Neural cell (in vitro differentiated cells): ENCODE results near the gene ZNF577. TPM values are rescaled to one million over a fixed set of nuclear protein-coding genes. Genes with fewer than 3 reads are reported as not detected.

Experiments
- H2AFZ ChIP-seq: fragments of 200-600, 300-800 bp; sonication (generic), shearing (Covaris generic); 2 replicates; pipeline ENCODE4 v1.6.0; 2014; ENCODE audit warnings: low read depth, mild to moderate bottlenecking, antibody characterized with exemption, low read length, moderate library complexity
- H3F3A ChIP-seq: fragments of 200-600 bp; shearing (Covaris generic); 2 replicates; pipeline ENCODE4 v1.6.1; 2016; ENCODE audit warnings: mild to moderate bottlenecking, moderate library complexity, mixed read lengths, antibody characterized with exemption, low read length; ENCODE audit not compliant: insufficient read depth, poor library complexity, severe bottlenecking
- H3K27ac ChIP-seq: fragments of 200-600, 300-800 bp; sonication (generic), shearing (Covaris generic); 2 replicates; pipeline ENCODE4 v1.5.1; 2014; ENCODE audit warnings: mild to moderate bottlenecking, low read length, moderate library complexity
- H3K27me3 ChIP-seq: fragments of 300-800, 200-600 bp; sonication (generic), shearing (Covaris generic); 2 replicates; pipeline ENCODE4 v1.6.0; 2014; ENCODE audit warnings: mild to moderate bottlenecking, low read depth, low read length, moderate library complexity; ENCODE audit not compliant: insufficient read depth
- H3K36me3 ChIP-seq: fragments of 300-800, 200-600 bp; sonication (generic), shearing (Covaris generic); 2 replicates; pipeline ENCODE4 v1.5.1; 2014; ENCODE audit warnings: mild to moderate bottlenecking, antibody characterized with exemption, low read length, moderate library complexity; ENCODE audit not compliant: insufficient read depth
- H3K4me2 ChIP-seq: fragments of 300-800, 200-600 bp; sonication (generic), shearing (Covaris generic); 2 replicates; pipeline ENCODE4 v1.6.0; 2014; ENCODE audit warnings: mild to moderate bottlenecking, low read length
- H3K4me3 ChIP-seq: fragments of 300-800, 200-600 bp; sonication (generic), shearing (Covaris generic); 2 replicates; pipeline ENCODE4 v1.5.1; 2014; ENCODE audit warnings: mild to moderate bottlenecking, low read length, moderate library complexity
- H3K79me2 ChIP-seq: fragments of 200-600 bp; shearing (Covaris generic); replicated peaks from 2 replicates; pipeline ENCODE4 v1.6.0; 2014; ENCODE audit warnings: mild to moderate bottlenecking, low read length, moderate library complexity; ENCODE audit not compliant: insufficient read depth
- H3K9ac ChIP-seq: fragments of 300-800, 200-600 bp; sonication (generic), shearing (Covaris generic); 2 replicates; pipeline ENCODE4 v1.6.1; 2016; ENCODE audit warnings: mild to moderate bottlenecking, low read length, mixed read lengths
- H3K9me2 ChIP-seq: fragments of 200-600 bp; shearing (Covaris generic); 2 replicates; pipeline ENCODE4 v1.6.1; 2016; ENCODE audit warnings: mild to moderate bottlenecking, low read length, mixed read lengths; ENCODE audit not compliant: insufficient read depth
- H3K9me3 ChIP-seq: fragments of 200-600, 300-800 bp; sonication (generic), shearing (Covaris generic); 2 replicates; pipeline ENCODE4 v1.6.1; 2016; ENCODE audit warnings: mild to moderate bottlenecking, mixed run types, low read length, moderate library complexity, mixed read lengths
- H4K20me1 ChIP-seq: fragments of 200-600 bp; shearing (Covaris generic); 2 replicates; pipeline ENCODE4 v1.6.1; 2016; ENCODE audit warnings: mild to moderate bottlenecking, mixed run types; ENCODE audit not compliant: insufficient read depth
- EP300 ChIP-seq: fragments of 450-650 bp; conservative IDR thresholded peaks from 2 replicates; pipeline ENCODE4 v1.6.1; 2014; ENCODE audit warnings: antibody characterized with exemption, mild to moderate bottlenecking, moderate library complexity; ENCODE audit not compliant: poor library complexity, severe bottlenecking
- EZH2 ChIP-seq: fragments of 200-600, 300-800 bp; shearing (Covaris generic), sonication (generic); IDR thresholded peaks from 2 replicates; pipeline ENCODE4 v1.6.1; 2014; ENCODE audit warnings: antibody characterized with exemption, low read length, borderline replicate concordance, mild to moderate bottlenecking; ENCODE audit not compliant: insufficient read depth, poor library complexity, severe bottlenecking
- MXI1 ChIP-seq: fragments of 450-650 bp; conservative IDR thresholded peaks from 2 replicates; pipeline ENCODE4 v1.6.1; 2014; ENCODE audit warnings: antibody characterized with exemption, mild to moderate bottlenecking; ENCODE audit not compliant: poor library complexity, severe bottlenecking
- POLR2AphosphoS5 ChIP-seq: IDR thresholded peaks from 2 replicates; pipeline ENCODE4 v1.6.1; 2012
- RAD21 ChIP-seq: fragments of 450-650 bp; conservative IDR thresholded peaks from 2 replicates; pipeline ENCODE4 v1.6.1; 2014; ENCODE audit warnings: antibody characterized with exemption, mild to moderate bottlenecking, moderate library complexity
- SMC3 ChIP-seq: fragments of 450-650 bp; conservative IDR thresholded peaks from 2 replicates; pipeline ENCODE4 v1.6.1; 2014; ENCODE audit warnings: antibody characterized with exemption, mild to moderate bottlenecking, moderate library complexity; ENCODE audit not compliant: poor library complexity
- TAF1 ChIP-seq: IDR thresholded peaks from 2 replicates; pipeline ENCODE4 v1.6.1; 2012; ENCODE audit warnings: low read depth
- polyA plus RNA-seq: library from polyadenylated mRNA; depleted of rRNA; stranded (reverse); fragments of >200 nt; gene quantifications from 2 replicates; pipeline ENCODE4 v1.2.3, GENCODE V29; 2014
- TF ChIP-seq, protein P1 (sequence below): fragments of 450-650 bp; IDR thresholded peaks from 2 replicates; pipeline ENCODE4 v1.5.1; 2014; ENCODE audit warnings: antibody characterized with exemption, mild to moderate bottlenecking, moderate library complexity; ENCODE audit not compliant: poor library complexity, severe bottlenecking
- TF ChIP-seq, protein P2 (sequence below): IDR thresholded peaks from 2 replicates; pipeline ENCODE4 v1.6.1; 2012; ENCODE audit warnings: borderline replicate concordance

Gene ZNF577
- polyA plus RNA-seq, 1 donor from 2014 or later = 54.1 TPM

DNA sequence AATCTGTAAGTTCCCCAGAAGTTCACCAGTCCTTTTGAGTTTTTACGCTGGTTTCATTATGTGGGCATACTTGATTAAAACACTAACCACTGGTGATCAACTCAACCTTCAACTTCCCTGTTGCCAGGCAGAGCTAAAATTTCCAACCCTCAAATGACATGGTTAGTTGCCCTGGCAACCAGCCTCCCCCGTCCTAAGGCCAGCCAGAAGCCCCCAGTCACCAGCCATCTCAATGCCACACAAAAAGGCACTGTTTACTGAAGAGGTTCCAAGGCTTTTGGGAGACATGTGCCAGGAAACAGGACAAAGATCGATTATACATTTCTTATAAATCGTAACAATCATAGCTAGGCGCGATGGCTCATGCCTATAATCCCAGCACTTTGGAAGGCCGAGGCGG is 15.4 kb upstream of the ZNF577 start:
- Histone ChIP-seq H3F3A (no peaks in the 10 kb centered on the region), H4K20me1 (no peaks in the 10 kb centered on the region), H3K27me3 (no peaks in the 10 kb centered on the region), H3K27ac (no peak overlapping the region), H3K79me2 (peaks cover 55% of the 10 kb centered on the region), H3K9me3 (peaks cover 6% of the 10 kb centered on the region), H3K4me3 (peak overlapping the region; percentile 78), H3K9me2 (no peaks in the 10 kb centered on the region), H3K4me2 (no peak overlapping the region), H3K36me3 (peaks cover 24% of the 10 kb centered on the region), H3K9ac (no peak overlapping the region), H2AFZ (no peak overlapping the region)
- TF ChIP-seq POLR2AphosphoS5 (no peak), MXI1 (no peak), EZH2 (no peak), TAF1 (no peak), RAD21 (no peak), EP300 (no peak), SMC3 (no peak)
- TF ChIP-seq, protein P1, sequence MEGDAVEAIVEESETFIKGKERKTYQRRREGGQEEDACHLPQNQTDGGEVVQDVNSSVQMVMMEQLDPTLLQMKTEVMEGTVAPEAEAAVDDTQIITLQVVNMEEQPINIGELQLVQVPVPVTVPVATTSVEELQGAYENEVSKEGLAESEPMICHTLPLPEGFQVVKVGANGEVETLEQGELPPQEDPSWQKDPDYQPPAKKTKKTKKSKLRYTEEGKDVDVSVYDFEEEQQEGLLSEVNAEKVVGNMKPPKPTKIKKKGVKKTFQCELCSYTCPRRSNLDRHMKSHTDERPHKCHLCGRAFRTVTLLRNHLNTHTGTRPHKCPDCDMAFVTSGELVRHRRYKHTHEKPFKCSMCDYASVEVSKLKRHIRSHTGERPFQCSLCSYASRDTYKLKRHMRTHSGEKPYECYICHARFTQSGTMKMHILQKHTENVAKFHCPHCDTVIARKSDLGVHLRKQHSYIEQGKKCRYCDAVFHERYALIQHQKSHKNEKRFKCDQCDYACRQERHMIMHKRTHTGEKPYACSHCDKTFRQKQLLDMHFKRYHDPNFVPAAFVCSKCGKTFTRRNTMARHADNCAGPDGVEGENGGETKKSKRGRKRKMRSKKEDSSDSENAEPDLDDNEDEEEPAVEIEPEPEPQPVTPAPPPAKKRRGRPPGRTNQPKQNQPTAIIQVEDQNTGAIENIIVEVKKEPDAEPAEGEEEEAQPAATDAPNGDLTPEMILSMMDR = no peak
- TF ChIP-seq, protein P2, sequence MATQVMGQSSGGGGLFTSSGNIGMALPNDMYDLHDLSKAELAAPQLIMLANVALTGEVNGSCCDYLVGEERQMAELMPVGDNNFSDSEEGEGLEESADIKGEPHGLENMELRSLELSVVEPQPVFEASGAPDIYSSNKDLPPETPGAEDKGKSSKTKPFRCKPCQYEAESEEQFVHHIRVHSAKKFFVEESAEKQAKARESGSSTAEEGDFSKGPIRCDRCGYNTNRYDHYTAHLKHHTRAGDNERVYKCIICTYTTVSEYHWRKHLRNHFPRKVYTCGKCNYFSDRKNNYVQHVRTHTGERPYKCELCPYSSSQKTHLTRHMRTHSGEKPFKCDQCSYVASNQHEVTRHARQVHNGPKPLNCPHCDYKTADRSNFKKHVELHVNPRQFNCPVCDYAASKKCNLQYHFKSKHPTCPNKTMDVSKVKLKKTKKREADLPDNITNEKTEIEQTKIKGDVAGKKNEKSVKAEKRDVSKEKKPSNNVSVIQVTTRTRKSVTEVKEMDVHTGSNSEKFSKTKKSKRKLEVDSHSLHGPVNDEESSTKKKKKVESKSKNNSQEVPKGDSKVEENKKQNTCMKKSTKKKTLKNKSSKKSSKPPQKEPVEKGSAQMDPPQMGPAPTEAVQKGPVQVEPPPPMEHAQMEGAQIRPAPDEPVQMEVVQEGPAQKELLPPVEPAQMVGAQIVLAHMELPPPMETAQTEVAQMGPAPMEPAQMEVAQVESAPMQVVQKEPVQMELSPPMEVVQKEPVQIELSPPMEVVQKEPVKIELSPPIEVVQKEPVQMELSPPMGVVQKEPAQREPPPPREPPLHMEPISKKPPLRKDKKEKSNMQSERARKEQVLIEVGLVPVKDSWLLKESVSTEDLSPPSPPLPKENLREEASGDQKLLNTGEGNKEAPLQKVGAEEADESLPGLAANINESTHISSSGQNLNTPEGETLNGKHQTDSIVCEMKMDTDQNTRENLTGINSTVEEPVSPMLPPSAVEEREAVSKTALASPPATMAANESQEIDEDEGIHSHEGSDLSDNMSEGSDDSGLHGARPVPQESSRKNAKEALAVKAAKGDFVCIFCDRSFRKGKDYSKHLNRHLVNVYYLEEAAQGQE = no peak

DNA sequence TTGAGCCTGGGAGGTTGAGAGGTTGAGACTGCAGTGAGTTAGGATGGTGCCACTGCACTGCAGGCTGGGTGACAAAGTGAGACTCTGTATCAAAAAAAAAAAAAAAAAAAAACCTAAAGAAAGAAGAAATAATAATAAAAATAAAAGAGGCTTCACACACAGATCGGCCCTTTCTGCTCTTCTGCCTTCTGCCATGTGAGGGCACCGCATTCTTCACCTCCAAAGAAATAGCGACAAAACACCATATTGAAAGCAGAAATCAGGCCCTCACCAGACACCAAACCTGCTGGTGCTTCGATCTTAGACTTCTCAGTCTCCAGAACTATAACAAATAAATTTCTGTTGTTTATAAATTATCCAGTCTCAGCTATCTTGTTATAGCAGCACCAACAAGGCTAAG is 14.1 kb upstream of the ZNF577 start:
- H3K27me3 ChIP-seq = no peaks in the 10 kb centered on the region
- no peaks in the 10 kb centered on the region for H4K20me1 ChIP-seq
- no peak overlapping the region for H3K4me3 ChIP-seq
- H3K9ac ChIP-seq = no peak overlapping the region
- H3K79me2 ChIP-seq = peaks cover 55% of the 10 kb centered on the region
- no peak overlapping the region for H3K4me2 ChIP-seq
- H3F3A ChIP-seq = no peaks in the 10 kb centered on the region
- peaks cover 36% of the 10 kb centered on the region for H3K36me3 ChIP-seq
- no peak overlapping the region for H3K27ac ChIP-seq
- no peak for TF ChIP-seq EP300
- TF ChIP-seq, protein P1 = no peak
- no peak for TF ChIP-seq EZH2
- TF ChIP-seq POLR2AphosphoS5 = no peak
- no peak for TF ChIP-seq RAD21
- no peak for TF ChIP-seq TAF1
- TF ChIP-seq SMC3 = no peak
- no peak for TF ChIP-seq MXI1
- TF ChIP-seq, protein P2 = no peak
- H3K9me2 ChIP-seq = no peaks in the 10 kb centered on the region
- peaks cover 9% of the 10 kb centered on the region for H3K9me3 ChIP-seq
- no peak overlapping the region for H2AFZ ChIP-seq
